A673 (cell line): Measurements from ENCODE around the gene GSTA2. TPM values are rescaled to one million over a fixed set of nuclear protein-coding genes. Genes with fewer than 3 reads are reported as not detected.
A peak's percentile ranks its signal among the peaks of the same experiment; 100 is the strongest.

Source experiments
- BruUV-seq: library from RNA; stranded (reverse); fragments of 400-500 nt; replicated peaks from 2 replicates; lab custom pipeline; 2021; lab: Mats Ljungman, UMichigan
- CTCF ChIA-PET: fragments of 300-600 bp; sonication (Branson Sonifier 250); formaldehyde crosslinking; loops from one replicate; lab custom pipeline; 2022; ENCODE audit warnings: antibody characterized with exemption; lab: Charles Lee
- POLR2A ChIA-PET: fragments of 300-600 bp; sonication (Branson Sonifier 250); formaldehyde crosslinking; loops from one replicate; lab custom pipeline; 2022; ENCODE audit warnings: antibody characterized with exemption; ENCODE audit not compliant: low non-redundant PET; lab: Charles Lee
- DNase-seq: peaks from one replicate; pipeline ENCODE4 v3.0.0-alpha.2; 2015; ENCODE audit warnings: low spot score
- H3K27ac ChIP-seq: fragments of 200-600 bp; sonication (generic); 2 replicates; pipeline ENCODE4 v1.5.1; 2016; ENCODE audit warnings: mixed run types, low read depth, mild to moderate bottlenecking, mixed read lengths, antibody characterized with exemption, low read length; ENCODE audit not compliant: poor library complexity, severe bottlenecking
- H3K27me3 ChIP-seq: fragments of 200-600 bp; sonication (generic); replicated peaks from 2 replicates; pipeline ENCODE4 v1.6.1; 2017; ENCODE audit warnings: mixed run types, low read depth, mild to moderate bottlenecking, mixed read lengths, antibody characterized with exemption, low read length; ENCODE audit not compliant: insufficient read depth, poor library complexity
- H3K36me3 ChIP-seq: fragments of 200-600 bp; sonication (generic); 2 replicates; pipeline ENCODE4 v1.6.1; 2016; ENCODE audit warnings: mixed run types, mild to moderate bottlenecking, mixed read lengths, antibody characterized with exemption, low read length; ENCODE audit not compliant: insufficient read depth, poor library complexity, severe bottlenecking
- H3K4me1 ChIP-seq: fragments of 200-600 bp; sonication (generic); 2 replicates; pipeline ENCODE4 v1.6.1; 2017; ENCODE audit warnings: mixed run types, mild to moderate bottlenecking, mixed read lengths, antibody characterized with exemption, low read length; ENCODE audit not compliant: insufficient read depth, poor library complexity, severe bottlenecking
- H3K4me3 ChIP-seq: fragments of 200-600 bp; sonication (generic); 2 replicates; pipeline ENCODE4 v1.5.1; 2016; ENCODE audit warnings: low read depth, mixed run types, mild to moderate bottlenecking, mixed read lengths, low read length; ENCODE audit not compliant: poor library complexity, severe bottlenecking
- H3K9me3 ChIP-seq: fragments of 200-600 bp; sonication (generic); 2 replicates; pipeline ENCODE4 v1.6.1; 2016; ENCODE audit warnings: mixed run types, low read depth, mild to moderate bottlenecking, mixed read lengths, antibody characterized with exemption, low read length; ENCODE audit not compliant: poor library complexity, severe bottlenecking
- CTCF ChIP-seq: fragments of 300-800, 200-600 bp; sonication (generic); conservative IDR thresholded peaks from 2 replicates; pipeline ENCODE4 v1.5.1; 2017; ENCODE audit warnings: low read depth, mild to moderate bottlenecking, antibody characterized with exemption, low read length, moderate library complexity, mixed read lengths
- EZH2 ChIP-seq: fragments of 200-600 bp; sonication (generic); IDR thresholded peaks from 2 replicates; pipeline ENCODE4 v1.6.1; 2017; ENCODE audit warnings: borderline replicate concordance, low read depth, mild to moderate bottlenecking, mixed read lengths, antibody characterized with exemption, low read length; ENCODE audit not compliant: poor library complexity, severe bottlenecking
- intact Hi-C: fragments of 100-400 bp; cut with micrococcal nuclease; formaldehyde crosslinking; loops from one replicate; pipeline ENCODE4 v1.10.0; 2022; ENCODE audit not compliant: unreplicated experiment
- total RNA-seq: library from RNA; stranded (reverse); gene quantifications from 2 replicates; pipeline ENCODE4 v1.2.3, GENCODE V29; 2021

The GSTA2 gene
- total RNA-seq, 1 experiment from 2014 or later, result not detected

- no TSS peak for BruUV-seq
- CTCF ChIA-PET, result no interaction called here
- Histone ChIP-seq H3K9me3 (no peaks in the 10 kb centered on the region), H3K36me3 (no peaks in the 10 kb centered on the region), H3K4me1 (no peaks in the 10 kb centered on the region), H3K27ac (no peak overlapping the region), H3K27me3 (no peaks in the 10 kb centered on the region), H3K4me3 (no peak overlapping the region)
- POLR2A ChIA-PET, result no interaction called here
- TF ChIP-seq CTCF (no peak), EZH2 (no peak)
- intact Hi-C loops, result no loop called here
- no peak for DNase-seq
Observed at GRCh38 chr6:52734072-52734471, 29.2 kb downstream of the GSTA2 start.

GRCh38 chr6:52733172-52733571 is 30.1 kb downstream of the GSTA2 start:
- ChIA-PET CTCF (no interaction called here), POLR2A (no interaction called here)
- intact Hi-C loops, result no loop called here
- Histone ChIP-seq H3K36me3 (no peaks in the 10 kb centered on the region), H3K9me3 (no peaks in the 10 kb centered on the region), H3K4me1 (no peaks in the 10 kb centered on the region), H3K4me3 (no peak overlapping the region), H3K27ac (no peak overlapping the region), H3K27me3 (no peaks in the 10 kb centered on the region)
- no peak for DNase-seq
- TF ChIP-seq CTCF, result no peak
- no TSS peak for BruUV-seq

- no peaks in the 10 kb centered on the region for H3K36me3 ChIP-seq
- H3K4me1 ChIP-seq, result no peaks in the 10 kb centered on the region
- H3K27me3 ChIP-seq, result no peaks in the 10 kb centered on the region
- no peak overlapping the region for H3K27ac ChIP-seq
- TF ChIP-seq CTCF, result no peak
- no peak for TF ChIP-seq EZH2
- H3K9me3 ChIP-seq, result no peaks in the 10 kb centered on the region
- CTCF ChIA-PET, result interaction anchor here (0.5 kb wide), 1 partner anchor 54 kb away, joined by 3 read pairs; no protein-coding TSS in a partner anchor
- DNase-seq, result peak; percentile 22
- intact Hi-C loops, result no loop called here
- BruUV-seq, result no TSS peak
- H3K4me3 ChIP-seq, result no peak overlapping the region
- POLR2A ChIA-PET, result no interaction called here
Observed at GRCh38 chr6:52731719-52732118, 31.6 kb downstream of the GSTA2 start.
